GM23248 (cell line): ENCODE data around the gene CORO2B.
"Not testable (repeated sequence)": the region's sequence is repeated elsewhere in the genome, so short reads cannot be mapped to it uniquely, and the experiment has no call there.

Source experiments
- EZH2 ChIP-seq: fragments of 200-600 bp; sonication (generic); IDR thresholded peaks from 2 replicates; pipeline ENCODE4 v1.6.1; 2018; ENCODE audit warnings: antibody characterized with exemption, mild to moderate bottlenecking; ENCODE audit not compliant: insufficient read depth, poor library complexity, severe bottlenecking
- EZH2phosphoT487 ChIP-seq: fragments of 200-600 bp; sonication (generic); IDR thresholded peaks from 2 replicates; pipeline ENCODE4 v1.6.1; 2018; ENCODE audit warnings: antibody characterized with exemption, moderate library complexity, mild to moderate bottlenecking, low read depth; ENCODE audit not compliant: insufficient read depth

- not testable (repeated sequence) for TF ChIP-seq EZH2phosphoT487, EZH2
Observed at GRCh38 chr15:68604840-68605478, 26.2 kb downstream of the CORO2B start.
